ENCODE measurements around the gene BSND.

Gene BSND

GRCh38 chr1:55054396-55054795 is 55.7 kb downstream of the BSND start:
- CTCF ChIA-PET, result no interaction called here
- POLR2A ChIA-PET, result no interaction called here
- no peak for TF ChIP-seq CTBP1 (IDR thresholded peaks at IDR 0.05; ENCODE audit: borderline replicate concordance)
- no peak for DNase-seq (ENCODE audit: extremely low spot score)

- ChIA-PET POLR2A (no interaction called here), CTCF (no interaction called here)
- TF ChIP-seq SP1 (IDR thresholded peaks at IDR 0.05), result no peak
- no peak for DNase-seq (ENCODE audit: extremely low spot score)
Observed at GRCh38 chr1:55055084-55055882, 56.5 kb downstream of the BSND start.

GRCh38 chr1:55055951-55056631 is 57.4 kb downstream of the BSND start:
- ChIA-PET CTCF (no interaction called here), POLR2A (no interaction called here)
- DNase-seq (ENCODE audit: extremely low spot score), result no peak
- TF ChIP-seq HDGF (IDR thresholded peaks at IDR 0.05; ENCODE audit: borderline replicate concordance), result no peak
- no peak for TF ChIP-seq ARNT (IDR thresholded peaks at IDR 0.05)
- TF ChIP-seq SP1 (IDR thresholded peaks at IDR 0.05), result no peak
- TF ChIP-seq FOXA1 (IDR thresholded peaks at IDR 0.05), result no peak
- TF ChIP-seq TARDBP (IDR thresholded peaks at IDR 0.05), result no peak
- TF ChIP-seq SUZ12 (IDR thresholded peaks at IDR 0.05), result no peak
- TF ChIP-seq PKNOX1 (IDR thresholded peaks at IDR 0.05), result no peak
- TF ChIP-seq LEF1 (IDR thresholded peaks at IDR 0.05; ENCODE audit: borderline replicate concordance), result no peak
- no peak for TF ChIP-seq ELF4 (IDR thresholded peaks at IDR 0.05)
- TF ChIP-seq L3MBTL2 (conservative IDR thresholded peaks at IDR 0.05), result no peak
- no peak for TF ChIP-seq CTBP1 (IDR thresholded peaks at IDR 0.05; ENCODE audit: borderline replicate concordance)

GRCh38 chr1:55056632-55056992 is 57.9 kb downstream of the BSND start:
- no peak for DNase-seq (ENCODE audit: extremely low spot score)
- POLR2A ChIA-PET, result no interaction called here
- TF ChIP-seq ARNT (IDR thresholded peaks at IDR 0.05), result no peak
- TF ChIP-seq SP1 (IDR thresholded peaks at IDR 0.05), result no peak
- TF ChIP-seq FOXA1 (IDR thresholded peaks at IDR 0.05), result no peak
- TF ChIP-seq FOXK2 (IDR thresholded peaks at IDR 0.05), result no peak
- TF ChIP-seq L3MBTL2 (conservative IDR thresholded peaks at IDR 0.05), result no peak
- TF ChIP-seq ELF4 (IDR thresholded peaks at IDR 0.05), result no peak
- no peak for TF ChIP-seq HDGF (IDR thresholded peaks at IDR 0.05; ENCODE audit: borderline replicate concordance)
- no peak for TF ChIP-seq LEF1 (IDR thresholded peaks at IDR 0.05; ENCODE audit: borderline replicate concordance)
- TF ChIP-seq TARDBP (IDR thresholded peaks at IDR 0.05), result no peak
- TF ChIP-seq NFRKB (IDR thresholded peaks at IDR 0.05), result no peak
- no peak for TF ChIP-seq CTBP1 (IDR thresholded peaks at IDR 0.05; ENCODE audit: borderline replicate concordance)
- TF ChIP-seq BHLHE40 (IDR thresholded peaks at IDR 0.05; ENCODE audit: borderline replicate concordance), result no peak
- no peak for TF ChIP-seq ZNF384 (IDR thresholded peaks at IDR 0.05)
- TF ChIP-seq SUZ12 (IDR thresholded peaks at IDR 0.05), result no peak
- TF ChIP-seq FOXM1 (IDR thresholded peaks at IDR 0.05; ENCODE audit: borderline replicate concordance), result no peak
- TF ChIP-seq PKNOX1 (IDR thresholded peaks at IDR 0.05), result no peak
- CTCF ChIA-PET, result no interaction called here

- no peak for DNase-seq (ENCODE audit: extremely low spot score)
- ChIA-PET CTCF (interaction anchor here (0.7 kb wide), 1 partner anchor 272 kb away, joined by 4 read pairs; no protein-coding TSS in a partner anchor), POLR2A (no interaction called here)
- TF ChIP-seq SP1 (IDR thresholded peaks at IDR 0.05) (no peak), TARDBP (IDR thresholded peaks at IDR 0.05) (no peak), LEF1 (IDR thresholded peaks at IDR 0.05; ENCODE audit: borderline replicate concordance) (no peak), ARNT (IDR thresholded peaks at IDR 0.05) (no peak), ZNF384 (IDR thresholded peaks at IDR 0.05) (no peak)
Observed at GRCh38 chr1:55057270-55057955, 58.7 kb downstream of the BSND start.

- no peak for TF ChIP-seq BHLHE40 (IDR thresholded peaks at IDR 0.05; ENCODE audit: borderline replicate concordance)
- TF ChIP-seq FOXM1 (IDR thresholded peaks at IDR 0.05; ENCODE audit: borderline replicate concordance), result no peak
- TF ChIP-seq SP1 (IDR thresholded peaks at IDR 0.05), result no peak
- ChIA-PET POLR2A (no interaction called here), CTCF (interaction anchor here (0.7 kb wide), 1 partner anchor 271 kb away, joined by 4 read pairs; no protein-coding TSS in a partner anchor)
- no peak for DNase-seq (ENCODE audit: extremely low spot score)
Observed at GRCh38 chr1:55057956-55058298, 59.2 kb downstream of the BSND start.

- ChIA-PET CTCF (interaction anchor here (1.4 kb wide), 1 partner anchor 109 kb away, joined by 5 read pairs; no protein-coding TSS in a partner anchor), POLR2A (no interaction called here)
- TF ChIP-seq HDGF (IDR thresholded peaks at IDR 0.05; ENCODE audit: borderline replicate concordance), result no peak
- TF ChIP-seq L3MBTL2 (conservative IDR thresholded peaks at IDR 0.05), result no peak
- no peak for TF ChIP-seq ARNT (IDR thresholded peaks at IDR 0.05)
- no peak for TF ChIP-seq BHLHE40 (IDR thresholded peaks at IDR 0.05; ENCODE audit: borderline replicate concordance)
- no peak for TF ChIP-seq PKNOX1 (IDR thresholded peaks at IDR 0.05)
- no peak for TF ChIP-seq ZNF384 (IDR thresholded peaks at IDR 0.05)
- TF ChIP-seq CTBP1 (IDR thresholded peaks at IDR 0.05; ENCODE audit: borderline replicate concordance), result no peak
- no peak for DNase-seq (ENCODE audit: extremely low spot score)
Observed at GRCh38 chr1:55059302-55060132, 60.8 kb downstream of the BSND start.
